ENCODE results near the gene PAWR. TPM values are rescaled to one million over a fixed set of nuclear protein-coding genes. Genes with fewer than 3 reads are reported as not detected.
"Not testable (repeated sequence)": the region's sequence is repeated elsewhere in the genome, so short reads cannot be mapped to it uniquely, and the experiment has no call there.

Gene PAWR
- total RNA-seq, 1 donor from 2014 or later = 69.2 TPM

DNA sequence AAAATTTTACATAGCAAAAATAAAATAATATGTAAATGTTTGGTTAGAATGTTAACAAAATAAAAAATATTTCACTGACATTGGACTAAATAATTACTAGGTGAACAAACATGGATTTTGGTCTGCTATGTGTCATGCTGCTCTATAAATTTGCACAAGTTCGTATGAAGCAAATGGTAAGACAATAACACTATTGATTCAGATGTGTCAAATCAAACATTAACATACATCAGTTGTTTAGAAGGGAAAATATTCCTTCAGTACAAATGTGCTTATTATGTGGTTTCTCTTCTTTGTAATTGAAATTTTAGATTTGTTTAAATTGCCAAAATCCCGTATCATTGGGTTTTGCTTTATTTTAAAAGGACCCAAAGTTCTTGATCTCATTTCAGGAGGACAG lies 46.9 kb downstream of the PAWR start:
- FAIRE-seq (no peak), DNase-seq (ENCODE audit: low read depth) (peak; percentile 20)
- Histone ChIP-seq H3K36me3 (ENCODE audit: control insufficient read depth, insufficient read depth, low read length) (peaks cover 1% of the 10 kb centered on the region), H3K4me3 (ENCODE audit: low read depth, low read length) (no peak overlapping the region), H3K27me3 (ENCODE audit: control insufficient read depth, insufficient read depth, low read length) (no peaks in the 10 kb centered on the region)
- TF ChIP-seq CTCF (IDR thresholded peaks at IDR 0.05; ENCODE audit: insufficient read depth, low read length, severe bottlenecking) = no peak

GRCh38 chr12:79638490-79638889 lies 52.3 kb downstream of the PAWR start:
- no peak for TF ChIP-seq CTCF (IDR thresholded peaks at IDR 0.05; ENCODE audit: insufficient read depth, low read length, severe bottlenecking)
- Histone ChIP-seq H3K36me3 (ENCODE audit: control insufficient read depth, insufficient read depth, low read length) (peaks cover 1% of the 10 kb centered on the region), H3K27me3 (ENCODE audit: control insufficient read depth, insufficient read depth, low read length) (no peaks in the 10 kb centered on the region), H3K4me3 (ENCODE audit: low read depth, low read length) (no peak overlapping the region)
- DNase-seq (ENCODE audit: low read depth) (no peak), FAIRE-seq (no peak)

GRCh38 chr12:79637093-79637492 lies 53.7 kb downstream of the PAWR start:
- Histone ChIP-seq H3K36me3 (ENCODE audit: control insufficient read depth, insufficient read depth, low read length) (no peaks in the 10 kb centered on the region), H3K4me3 (ENCODE audit: low read depth, low read length) (no peak overlapping the region), H3K27me3 (ENCODE audit: control insufficient read depth, insufficient read depth, low read length) (no peaks in the 10 kb centered on the region)
- FAIRE-seq (no peak), DNase-seq (ENCODE audit: low read depth) (no peak)
- TF ChIP-seq CTCF (IDR thresholded peaks at IDR 0.05; ENCODE audit: insufficient read depth, low read length, severe bottlenecking) = no peak

GRCh38 chr12:79635676-79636075 lies 55.1 kb downstream of the PAWR start:
- no peak overlapping the region for H3K4me3 ChIP-seq (ENCODE audit: low read depth, low read length)
- H3K27me3 ChIP-seq (ENCODE audit: control insufficient read depth, insufficient read depth, low read length) = no peaks in the 10 kb centered on the region
- TF ChIP-seq CTCF (IDR thresholded peaks at IDR 0.05; ENCODE audit: insufficient read depth, low read length, severe bottlenecking) = no peak
- DNase-seq (ENCODE audit: low read depth) (peak; percentile 86), FAIRE-seq (no peak)
- no peaks in the 10 kb centered on the region for H3K36me3 ChIP-seq (ENCODE audit: control insufficient read depth, insufficient read depth, low read length)

- no peak for FAIRE-seq
- Histone ChIP-seq H3K27me3 (ENCODE audit: control insufficient read depth, insufficient read depth, low read length) (no peaks in the 10 kb centered on the region), H3K36me3 (ENCODE audit: control insufficient read depth, insufficient read depth, low read length) (no peaks in the 10 kb centered on the region), H3K4me3 (ENCODE audit: low read depth, low read length) (no peak overlapping the region)
- DNase-seq (ENCODE audit: low read depth) = peak; percentile 82
- no peak for TF ChIP-seq CTCF (IDR thresholded peaks at IDR 0.05; ENCODE audit: insufficient read depth, low read length, severe bottlenecking)
These were observed 55.8 kb downstream of the PAWR start for GRCh38 chr12:79634957-79635471.

DNA sequence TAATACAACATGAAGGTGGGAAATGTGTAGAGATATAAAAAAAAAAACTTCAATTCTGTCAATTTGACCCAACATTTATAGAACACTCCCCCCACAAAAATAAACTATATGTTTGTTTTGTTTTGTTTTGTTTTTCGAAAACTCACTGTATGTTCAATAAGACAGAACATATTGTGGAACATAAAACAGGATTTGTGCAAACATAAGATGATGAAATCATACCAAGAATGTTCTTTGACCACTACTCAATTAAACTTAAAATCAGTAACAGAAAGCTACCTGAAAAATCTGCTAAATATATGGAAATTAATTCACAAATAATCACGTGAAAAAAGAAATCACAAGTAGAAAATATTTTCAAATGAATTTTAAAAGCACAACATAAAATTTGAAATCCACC lies 61.2 kb downstream of the PAWR start:
- no peak for TF ChIP-seq CTCF (IDR thresholded peaks at IDR 0.05; ENCODE audit: insufficient read depth, low read length, severe bottlenecking)
- H3K36me3 ChIP-seq (ENCODE audit: control insufficient read depth, insufficient read depth, low read length) = no peaks in the 10 kb centered on the region
- H3K27me3 ChIP-seq (ENCODE audit: control insufficient read depth, insufficient read depth, low read length) = no peaks in the 10 kb centered on the region
- H3K4me3 ChIP-seq (ENCODE audit: low read depth, low read length) = no peak overlapping the region
- FAIRE-seq (no peak), DNase-seq (ENCODE audit: low read depth) (no peak)

GRCh38 chr12:79626735-79627134 lies 64.0 kb downstream of the PAWR start:
- not testable (repeated sequence) for DNase-seq (ENCODE audit: low read depth); H3K36me3 ChIP-seq (ENCODE audit: control insufficient read depth, insufficient read depth, low read length); H3K4me3 ChIP-seq (ENCODE audit: low read depth, low read length); FAIRE-seq; H3K27me3 ChIP-seq (ENCODE audit: control insufficient read depth, insufficient read depth, low read length)
